Measurements from ENCODE around the gene TULP4. TPM values are rescaled to one million over a fixed set of nuclear protein-coding genes. Genes with fewer than 3 reads are reported as not detected.
"Not testable (repeated sequence)": the region's sequence is repeated elsewhere in the genome, so short reads cannot be mapped to it uniquely, and the experiment has no call there.

TULP4 gene
- total RNA-seq, 1 experiment from 2014 or later = 21.5 TPM

DNA sequence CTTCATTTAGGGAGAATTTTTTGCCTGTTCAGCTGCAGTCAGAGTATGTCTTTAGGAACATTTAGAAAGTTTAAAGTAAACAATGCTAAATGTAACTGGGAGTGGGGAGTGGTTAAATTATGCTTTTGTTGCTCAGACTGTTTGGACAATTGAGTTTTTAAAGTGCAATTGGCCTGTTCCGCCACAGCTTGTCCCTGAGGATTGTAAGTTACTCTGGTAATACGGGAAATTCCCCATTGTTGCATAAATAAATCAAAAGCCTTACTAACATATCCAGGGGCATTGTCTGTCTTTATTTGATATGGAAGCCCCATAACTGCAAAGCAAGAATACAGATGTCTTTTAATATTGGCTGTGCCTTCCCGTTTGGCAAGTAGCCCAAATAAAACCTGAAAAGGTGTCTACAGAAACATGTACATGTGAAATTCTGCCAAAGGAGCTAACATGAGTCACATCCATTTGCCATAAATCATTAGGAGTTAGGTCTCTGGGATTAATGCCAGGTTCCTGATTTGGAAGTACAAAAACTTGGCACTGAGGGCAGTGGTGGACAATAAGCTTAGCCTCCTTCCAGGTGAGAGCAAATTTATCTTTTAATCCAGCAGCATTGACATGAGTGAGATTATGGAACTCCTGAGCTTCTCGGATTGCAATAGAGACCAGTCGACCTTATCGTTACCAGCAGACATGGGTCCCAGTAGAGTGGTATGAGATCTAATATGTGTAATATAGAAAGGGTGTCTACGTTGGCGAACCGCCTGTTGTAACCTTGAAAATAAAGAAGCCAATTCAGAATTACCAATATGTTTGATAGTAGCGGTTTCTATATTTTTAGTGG lies 11.7 kb upstream of the TULP4 start:
- H3K27me3 ChIP-seq (ENCODE audit: low read length); H3K9ac ChIP-seq (ENCODE audit: low read length); H3K9me2 ChIP-seq (replicated peaks; ENCODE audit: low read length); H3K27ac ChIP-seq (ENCODE audit: low read length); H3F3A ChIP-seq (ENCODE audit: low read length, unreplicated experiment); POLR2A ChIA-PET (ENCODE audit: unreplicated experiment); H2AFZ ChIP-seq (ENCODE audit: low read length); ATAC-seq; BruUV-seq (replicated peaks); intact Hi-C loops (cut with micrococcal nuclease); H4K20me1 ChIP-seq (ENCODE audit: low read length); H3K4me1 ChIP-seq (ENCODE audit: insufficient read depth, low read length); H3K9me3 ChIP-seq (ENCODE audit: low read length); H3K79me2 ChIP-seq (ENCODE audit: low read length); H3K4me2 ChIP-seq (ENCODE audit: low read length); CTCF ChIA-PET; H3K4me3 ChIP-seq (ENCODE audit: low read length): not testable (repeated sequence)
- peaks cover 25% of the 10 kb centered on the region for H3K36me3 ChIP-seq (ENCODE audit: low read depth, low read length)
- peak; percentile 78 for DNase-seq

DNA sequence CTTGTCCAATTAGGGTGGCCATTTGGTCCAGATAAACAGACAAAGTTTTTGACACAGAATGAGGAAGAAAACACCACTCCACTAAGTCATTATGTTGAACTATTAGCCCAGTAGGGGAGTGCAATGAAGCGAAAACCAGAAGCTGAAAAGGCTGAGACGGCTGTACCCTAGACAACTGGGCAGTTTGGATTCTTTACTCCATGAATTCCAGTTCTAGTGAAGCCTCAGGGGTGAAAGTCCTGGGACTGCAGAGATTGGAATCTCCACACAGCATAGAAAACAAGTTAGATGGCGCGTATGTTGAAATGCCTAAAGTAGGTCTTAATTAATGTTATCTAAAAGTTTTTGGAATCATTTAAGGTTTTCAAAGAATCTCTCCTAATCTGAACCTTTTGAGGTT lies 10.7 kb upstream of the TULP4 start:
- H3K4me3 ChIP-seq (ENCODE audit: low read length); H3K27ac ChIP-seq (ENCODE audit: low read length); H3K4me2 ChIP-seq (ENCODE audit: low read length); H3K9me2 ChIP-seq (replicated peaks; ENCODE audit: low read length); H3K4me1 ChIP-seq (ENCODE audit: insufficient read depth, low read length); ATAC-seq; H3K9me3 ChIP-seq (ENCODE audit: low read length); H4K20me1 ChIP-seq (ENCODE audit: low read length); DNase-seq; H3K27me3 ChIP-seq (ENCODE audit: low read length); CTCF ChIA-PET; H3K9ac ChIP-seq (ENCODE audit: low read length); BruUV-seq (replicated peaks); POLR2A ChIA-PET (ENCODE audit: unreplicated experiment); intact Hi-C loops (cut with micrococcal nuclease); H2AFZ ChIP-seq (ENCODE audit: low read length); H3K79me2 ChIP-seq (ENCODE audit: low read length); H3F3A ChIP-seq (ENCODE audit: low read length, unreplicated experiment): not testable (repeated sequence)
- peaks cover 17% of the 10 kb centered on the region for H3K36me3 ChIP-seq (ENCODE audit: low read depth, low read length)

GRCh38 chr6:158302195-158302796 lies 10.0 kb upstream of the TULP4 start:
- ATAC-seq; H3K4me3 ChIP-seq (ENCODE audit: low read length); H3K4me2 ChIP-seq (ENCODE audit: low read length); H3K27ac ChIP-seq (ENCODE audit: low read length); H3F3A ChIP-seq (ENCODE audit: low read length, unreplicated experiment); H3K9me3 ChIP-seq (ENCODE audit: low read length); POLR2A ChIA-PET (ENCODE audit: unreplicated experiment); H2AFZ ChIP-seq (ENCODE audit: low read length); H3K36me3 ChIP-seq (ENCODE audit: low read depth, low read length); CTCF ChIA-PET; H4K20me1 ChIP-seq (ENCODE audit: low read length); H3K9ac ChIP-seq (ENCODE audit: low read length); H3K79me2 ChIP-seq (ENCODE audit: low read length); H3K27me3 ChIP-seq (ENCODE audit: low read length); H3K9me2 ChIP-seq (replicated peaks; ENCODE audit: low read length); H3K4me1 ChIP-seq (ENCODE audit: insufficient read depth, low read length); DNase-seq; intact Hi-C loops (cut with micrococcal nuclease); BruUV-seq (replicated peaks): not testable (repeated sequence)

DNA sequence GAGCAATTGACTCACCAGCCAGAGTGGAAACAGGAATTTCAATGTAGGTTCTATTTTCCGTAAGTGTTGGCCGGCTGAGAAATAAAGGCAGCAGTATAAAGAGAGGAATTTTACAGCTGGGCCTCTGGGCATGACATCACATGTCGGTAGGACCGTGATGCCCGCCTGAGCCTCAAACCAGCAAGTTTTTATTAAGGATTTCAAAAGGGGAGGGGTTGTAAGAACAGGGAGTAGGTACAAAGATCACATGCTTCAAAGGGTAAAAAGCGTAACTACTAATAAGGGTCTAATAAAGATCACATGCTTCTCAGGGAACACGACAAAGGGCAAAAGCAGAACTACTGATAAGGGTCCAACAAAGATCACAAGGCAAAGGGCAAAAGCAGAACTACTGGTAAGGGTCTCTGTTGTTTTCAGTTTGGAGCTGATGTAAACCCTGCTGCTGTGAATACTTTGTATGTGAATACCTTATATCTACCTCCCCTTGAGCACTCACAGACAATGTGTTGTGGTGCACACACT lies 9.0 kb upstream of the TULP4 start:
- TF ChIP-seq, protein P1, sequence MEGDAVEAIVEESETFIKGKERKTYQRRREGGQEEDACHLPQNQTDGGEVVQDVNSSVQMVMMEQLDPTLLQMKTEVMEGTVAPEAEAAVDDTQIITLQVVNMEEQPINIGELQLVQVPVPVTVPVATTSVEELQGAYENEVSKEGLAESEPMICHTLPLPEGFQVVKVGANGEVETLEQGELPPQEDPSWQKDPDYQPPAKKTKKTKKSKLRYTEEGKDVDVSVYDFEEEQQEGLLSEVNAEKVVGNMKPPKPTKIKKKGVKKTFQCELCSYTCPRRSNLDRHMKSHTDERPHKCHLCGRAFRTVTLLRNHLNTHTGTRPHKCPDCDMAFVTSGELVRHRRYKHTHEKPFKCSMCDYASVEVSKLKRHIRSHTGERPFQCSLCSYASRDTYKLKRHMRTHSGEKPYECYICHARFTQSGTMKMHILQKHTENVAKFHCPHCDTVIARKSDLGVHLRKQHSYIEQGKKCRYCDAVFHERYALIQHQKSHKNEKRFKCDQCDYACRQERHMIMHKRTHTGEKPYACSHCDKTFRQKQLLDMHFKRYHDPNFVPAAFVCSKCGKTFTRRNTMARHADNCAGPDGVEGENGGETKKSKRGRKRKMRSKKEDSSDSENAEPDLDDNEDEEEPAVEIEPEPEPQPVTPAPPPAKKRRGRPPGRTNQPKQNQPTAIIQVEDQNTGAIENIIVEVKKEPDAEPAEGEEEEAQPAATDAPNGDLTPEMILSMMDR (conservative IDR thresholded peaks at IDR 0.05; ENCODE audit: low read depth, low read length) = no peak
- TF ChIP-seq EZH2phosphoT487 (IDR thresholded peaks at IDR 0.05; ENCODE audit: borderline replicate concordance, low read length) (no peak), EZH2 (IDR thresholded peaks at IDR 0.05; ENCODE audit: low read length, unreplicated experiment) (no peak)
- H3K36me3 ChIP-seq (ENCODE audit: low read depth, low read length) = peaks cover 10% of the 10 kb centered on the region
- no peaks in the 10 kb centered on the region for H3K9me2 ChIP-seq (replicated peaks; ENCODE audit: low read length)
- ChIA-PET POLR2A (ENCODE audit: unreplicated experiment) (no interaction called here), CTCF (no interaction called here)
- H2AFZ ChIP-seq (ENCODE audit: low read length) = no peak overlapping the region
- H3K4me1 ChIP-seq (ENCODE audit: insufficient read depth, low read length) = no peaks in the 10 kb centered on the region
- BruUV-seq (replicated peaks) = no TSS peak
- H3K9me3 ChIP-seq (ENCODE audit: low read length) = no peaks in the 10 kb centered on the region
- H3K9ac ChIP-seq (ENCODE audit: low read length) = no peak overlapping the region
- H3K27me3 ChIP-seq (ENCODE audit: low read length) = no peaks in the 10 kb centered on the region
- no peaks in the 10 kb centered on the region for H4K20me1 ChIP-seq (ENCODE audit: low read length)
- no peak overlapping the region for H3K27ac ChIP-seq (ENCODE audit: low read length)
- no peaks in the 10 kb centered on the region for H3K79me2 ChIP-seq (ENCODE audit: low read length)
- H3K4me2 ChIP-seq (ENCODE audit: low read length) = no peak overlapping the region
- H3K4me3 ChIP-seq (ENCODE audit: low read length) = no peak overlapping the region
- no peaks in the 10 kb centered on the region for H3F3A ChIP-seq (ENCODE audit: low read length, unreplicated experiment)
- intact Hi-C loops (cut with micrococcal nuclease) = no loop called here
- DNase-seq (no peak), ATAC-seq (no peak)

Data from PC-3 (cell line).